HepG2 (cell line): ENCODE results near the gene HBE1. TPM values are rescaled to one million over a fixed set of nuclear protein-coding genes. Genes with fewer than 3 reads are reported as not detected.

ENCODE experiments used
- ATAC-seq: fragments of 200-7000 bp; cut with Tn5 transposase; 3 replicates; pipeline ENCODE4 v1.9.1; 2020; ENCODE audit warnings: mild to moderate bottlenecking, moderate library complexity
- BruUV-seq: library from RNA; stranded (reverse); fragments of 400-500 nt; replicated peaks from 2 replicates; lab custom pipeline; 2021; lab: Mats Ljungman, UMichigan
- CTCF ChIA-PET: fragments of 300-600 bp; formaldehyde crosslinking; extraction: SDS; loops from one replicate; lab custom pipeline; 2021; ENCODE audit warnings: low total read pairs, inconsistent platforms, low intra/inter-chr PET ratio; lab: Yijun Ruan, JAX
- POLR2A ChIA-PET: fragments of 350-600 bp; sonication (Branson Sonifier 250); formaldehyde crosslinking; loops from one replicate; lab custom pipeline; 2020; ENCODE audit warnings: antibody characterized with exemption, inconsistent platforms; lab: Yijun Ruan, JAX
- DNase-seq: peaks from one replicate; pipeline ENCODE4 v3.0.0-alpha.2; 2015; ENCODE audit warnings: low spot score
- FAIRE-seq: peaks from 3 replicates; lab custom pipeline; 2011; peaks lifted over from hg19 to GRCh38; lab: Jason Lieb, UNC
- H2AFZ ChIP-seq: one replicate; pipeline ENCODE4 v1.6.1; 2011; ENCODE audit warnings: low read length, inconsistent platforms
- H3K27ac ChIP-seq: fragments of 300-600 bp; 3 replicates; pipeline ENCODE4 v1.8.0; 2011; ENCODE audit warnings: mixed run types, mild to moderate bottlenecking, mixed read lengths, low read length, inconsistent platforms; ENCODE audit not compliant: insufficient read depth; ENCODE audit errors: extremely low read length
- H3K27me3 ChIP-seq, 2 experiments: fragments of 200-600 bp in 1 of 2; 2 replicates in 1 of 2; 3 replicates in 1 of 2; pipeline versions ENCODE4 v1.6.0 to v1.8.0; 2011; ENCODE audit warnings: low read length in 2 of 2, mild to moderate bottlenecking in 2 of 2, moderate library complexity in 2 of 2, inconsistent platforms in 1 of 2; ENCODE audit not compliant: insufficient read depth in 2 of 2, control insufficient read depth in 1 of 2
- H3K36me3 ChIP-seq, 2 experiments: fragments of 200-600 bp in 1 of 2; replicated peaks in 1 of 2; 2 replicates in 1 of 2; 3 replicates in 1 of 2; pipeline versions ENCODE4 v1.5.1 to v1.8.0; 2011; ENCODE audit warnings: low read length in 2 of 2, inconsistent platforms in 1 of 2; ENCODE audit not compliant: insufficient read depth in 2 of 2, control insufficient read depth in 1 of 2
- H3K4me1 ChIP-seq: 2 replicates; pipeline ENCODE4 v1.5.1; 2012; ENCODE audit warnings: low read length, inconsistent platforms; ENCODE audit not compliant: insufficient read depth
- H3K4me2 ChIP-seq: 2 replicates; pipeline ENCODE4 v1.6.0; 2011; ENCODE audit warnings: low read depth, low read length, inconsistent platforms
- H3K4me3 ChIP-seq, 3 experiments: fragments of 200-600 bp in 1 of 3; sonication (generic), shearing (Covaris generic) in 1 of 3; replicated peaks in 1 of 3; 2 replicates each; pipeline ENCODE4 v1.5.1; 2011 to 2016; ENCODE audit warnings: low read length in 3 of 3, inconsistent platforms in 2 of 3, low read depth in 2 of 3, mild to moderate bottlenecking in 2 of 3, control low read depth in 1 of 3, mixed read lengths in 1 of 3; ENCODE audit not compliant: insufficient read depth in 1 of 3
- H3K79me2 ChIP-seq: one replicate; pipeline ENCODE4 v1.6.1; 2011; ENCODE audit warnings: low read length, inconsistent platforms; ENCODE audit not compliant: insufficient read depth
- H3K9ac ChIP-seq: 2 replicates; pipeline ENCODE4 v1.6.0; 2011; ENCODE audit warnings: mild to moderate bottlenecking, low read depth, low read length, inconsistent platforms; ENCODE audit not compliant: insufficient read depth
- H3K9me3 ChIP-seq: 2 replicates; pipeline ENCODE4 v1.5.1; 2012; ENCODE audit warnings: mild to moderate bottlenecking, low read length
- H4K20me1 ChIP-seq: 2 replicates; pipeline ENCODE4 v1.6.0; 2011; ENCODE audit warnings: inconsistent platforms, mild to moderate bottlenecking, low read length, moderate library complexity; ENCODE audit not compliant: insufficient read depth
- CHCHD3 ChIP-seq: sonication (generic); formaldehyde crosslinking; IDR thresholded peaks from 2 replicates; pipeline ENCODE4 v1.8.0; 2022; ENCODE audit warnings: mild to moderate bottlenecking, missing genetic modification reagents, moderate library complexity
- CREB1 ChIP-seq, 2 experiments: fragments of 450-650 bp in 1 of 2; IDR thresholded peaks; 2 replicates each; pipeline ENCODE4 v1.6.1; 2016 to 2017; ENCODE audit warnings: control low read depth in 1 of 2, mild to moderate bottlenecking in 1 of 2, missing compliant biosample characterization in 1 of 2, missing genetic modification characterization in 1 of 2
- DNMT3B ChIP-seq: conservative IDR thresholded peaks from 2 replicates; pipeline ENCODE4 v1.6.1; 2016; ENCODE audit warnings: missing biosample characterization, control low read depth
- FOXA3 ChIP-seq: IDR thresholded peaks from 2 replicates; pipeline ENCODE4 v1.6.1; 2016; ENCODE audit warnings: missing genetic modification reagents, missing compliant biosample characterization
- FOXP1 ChIP-seq, 2 experiments: fragments of 450-650 bp in 1 of 2; IDR thresholded peaks; 2 replicates each; pipeline ENCODE4 v1.6.1; 2017 to 2018; ENCODE audit warnings: antibody characterized with exemption in 1 of 2
- GTF2F1 ChIP-seq: fragments of 150-350 bp; IDR thresholded peaks from 2 replicates; pipeline ENCODE4 v1.6.1; 2014; ENCODE audit warnings: low read length
- HES4 ChIP-seq: sonication (generic); formaldehyde crosslinking; IDR thresholded peaks from 2 replicates; pipeline ENCODE4 v1.9.0; 2021; ENCODE audit warnings: mild to moderate bottlenecking, missing genetic modification reagents, borderline replicate concordance
- HMG20A ChIP-seq: IDR thresholded peaks from 2 replicates; pipeline ENCODE4 v1.6.1; 2016; ENCODE audit warnings: borderline replicate concordance
- HOXA7 ChIP-seq: sonication (generic); formaldehyde crosslinking; IDR thresholded peaks from 2 replicates; pipeline ENCODE4 v1.8.1; 2022; ENCODE audit warnings: mild to moderate bottlenecking, missing genetic modification reagents, moderate library complexity
- MBNL3 ChIP-seq: fragments of 250-450 bp; sonication (Bioruptor Pico); conservative IDR thresholded peaks from 2 replicates; pipeline ENCODE4 v1.8.0; 2022; ENCODE audit warnings: mild to moderate bottlenecking, inconsistent platforms
- PHF21A ChIP-seq: sonication (generic); formaldehyde crosslinking; IDR thresholded peaks from 2 replicates; pipeline ENCODE4 v1.5.0; 2020; ENCODE audit warnings: mild to moderate bottlenecking, missing genetic modification reagents
- PHF5A ChIP-seq: IDR thresholded peaks from one replicate; pipeline ENCODE4 v1.6.1; 2018; ENCODE audit warnings: low read depth, missing genetic modification reagents; ENCODE audit not compliant: unreplicated experiment
- RFX5 ChIP-seq: IDR thresholded peaks from 2 replicates; pipeline ENCODE4 v1.6.1; 2011; ENCODE audit warnings: low read depth, low read length, improper control_type of control experiment
- TGIF2 ChIP-seq: IDR thresholded peaks from 2 replicates; pipeline ENCODE4 v1.6.1; 2016; ENCODE audit warnings: control low read depth, missing compliant biosample characterization
- ZHX1 ChIP-seq: sonication (generic); formaldehyde crosslinking; IDR thresholded peaks from 2 replicates; pipeline ENCODE4 v1.8.1; 2022; ENCODE audit warnings: low read depth, mild to moderate bottlenecking, missing genetic modification reagents
- ZNF124 ChIP-seq: sonication (generic); formaldehyde crosslinking; IDR thresholded peaks from 2 replicates; pipeline ENCODE4 v1.4.0; 2020; ENCODE audit warnings: missing genetic modification reagents
- WGBS: methylation state at CpG from one replicate; pipeline ENCODE4 v1.1.6; 2017; ENCODE audit warnings: low lambda C conversion rate; 5-methylcytosine and 5-hydroxymethylcytosine counted together
- in situ Hi-C: cut with HindIII; loops from 2 replicates; pipeline ENCODE4 v1.10.0; 2017; ENCODE audit warnings: low pct_unique_long_range_greater_than_20kb; ENCODE audit not compliant: extremely low pct_ligation_motif_present
- intact Hi-C: fragments of 100-400 bp; cut with micrococcal nuclease; formaldehyde crosslinking; loops from one replicate; pipeline ENCODE4 v1.10.0; 2022; ENCODE audit not compliant: unreplicated experiment
- polyA plus RNA-seq, 8 experiments: library from polyadenylated mRNA; depleted of rRNA in 3 of 8; stranded (reverse) in 7 of 8; unstranded in 1 of 8; fragments of >200 nt; fragmentation: Illumina TruSeq in 4 of 8; extraction: Trizol in 4 of 8; gene quantifications; 2 replicates each; pipeline versions ENCODE4 v1.2.1 to v1.2.3, GENCODE V29; 2011 to 2016; ENCODE audit warnings: low read depth in 4 of 8, missing spikeins in 1 of 8, mixed read lengths in 1 of 8; ENCODE audit not compliant: insufficient read depth in 1 of 8
- total RNA-seq, 5 experiments: library from RNA; depleted of rRNA; stranded (reverse); fragments of >200 nt; fragmentation: Illumina TruSeq; extraction: Trizol; gene quantifications; 2 replicates each; pipeline ENCODE4 v1.2.3, GENCODE V29; 2016; ENCODE audit warnings: low read depth in 1 of 5
- TF ChIP-seq, protein P1 (sequence below): sonication (generic); formaldehyde crosslinking; IDR thresholded peaks from 2 replicates; pipeline ENCODE4 v1.5.1; 2020; ENCODE audit warnings: missing genetic modification reagents, mild to moderate bottlenecking, borderline replicate concordance
- TF ChIP-seq, protein P2 (sequence below): sonication (generic); formaldehyde crosslinking; IDR thresholded peaks from 2 replicates; pipeline ENCODE4 v1.5.1; 2020; ENCODE audit warnings: mild to moderate bottlenecking, missing genetic modification reagents, moderate library complexity

Gene HBE1
- total and polyA plus RNA-seq, 2 of the 13 experiments (the other 11 are each of a cell fraction or from before 2014, with no cell fraction given), result 0.24 to 0.35 TPM

- TF ChIP-seq, protein P1, sequence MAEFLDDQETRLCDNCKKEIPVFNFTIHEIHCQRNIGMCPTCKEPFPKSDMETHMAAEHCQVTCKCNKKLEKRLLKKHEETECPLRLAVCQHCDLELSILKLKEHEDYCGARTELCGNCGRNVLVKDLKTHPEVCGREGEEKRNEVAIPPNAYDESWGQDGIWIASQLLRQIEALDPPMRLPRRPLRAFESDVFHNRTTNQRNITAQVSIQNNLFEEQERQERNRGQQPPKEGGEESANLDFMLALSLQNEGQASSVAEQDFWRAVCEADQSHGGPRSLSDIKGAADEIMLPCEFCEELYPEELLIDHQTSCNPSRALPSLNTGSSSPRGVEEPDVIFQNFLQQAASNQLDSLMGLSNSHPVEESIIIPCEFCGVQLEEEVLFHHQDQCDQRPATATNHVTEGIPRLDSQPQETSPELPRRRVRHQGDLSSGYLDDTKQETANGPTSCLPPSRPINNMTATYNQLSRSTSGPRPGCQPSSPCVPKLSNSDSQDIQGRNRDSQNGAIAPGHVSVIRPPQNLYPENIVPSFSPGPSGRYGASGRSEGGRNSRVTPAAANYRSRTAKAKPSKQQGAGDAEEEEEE, result no peak
- no peak for TF ChIP-seq TGIF2
- TF ChIP-seq, all 625 proteins: peak for 0
Measured at GRCh38 chr11:5284637-5285036, 14.9 kb upstream of the HBE1 start (continued).

DNA sequence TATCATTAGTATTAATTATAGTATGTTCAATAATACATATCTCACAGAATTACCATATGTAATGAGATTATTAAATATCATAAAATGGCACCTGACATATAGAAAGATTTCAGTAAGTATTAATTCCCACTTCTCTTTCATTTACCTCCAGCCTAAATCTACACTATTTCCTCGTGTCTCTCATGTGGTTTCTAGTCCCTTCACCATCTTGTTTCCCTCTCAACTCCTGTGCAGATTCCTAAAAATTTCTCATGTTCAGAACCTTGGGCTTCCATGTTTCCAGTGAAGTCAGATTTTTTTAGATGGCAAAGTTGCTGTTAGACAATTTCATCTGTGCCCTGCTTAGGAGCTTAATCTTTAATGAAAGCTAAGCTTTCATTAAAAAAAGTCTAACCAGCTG lies 14.1 kb upstream of the HBE1 start:
- no peak for TF ChIP-seq CHCHD3 (CRISPR knock-in tag)
- no peak for TF ChIP-seq RFX5
- TF ChIP-seq DNMT3B (CRISPR knock-in tag), result no peak
- no peak for TF ChIP-seq MBNL3
- no peak for TF ChIP-seq HOXA7
- no peak for TF ChIP-seq ZNF124
- TF ChIP-seq ZHX1 (CRISPR knock-in tag), result no peak
- no peak for TF ChIP-seq FOXP1 (IDR thresholded peaks at IDR 0.05)
- no peak for TF ChIP-seq FOXP1 (CRISPR knock-in tag; IDR thresholded peaks at IDR 0.05)
- no peak for TF ChIP-seq HES4
- no peak for TF ChIP-seq FOXA3
- no peak for TF ChIP-seq PHF5A (CRISPR knock-in tag)
- no peak for TF ChIP-seq GTF2F1
- TF ChIP-seq CREB1 (IDR thresholded peaks at IDR 0.05), result no peak
- TF ChIP-seq CREB1 (CRISPR knock-in tag; IDR thresholded peaks at IDR 0.05), result no peak
- TF ChIP-seq, protein P2, sequence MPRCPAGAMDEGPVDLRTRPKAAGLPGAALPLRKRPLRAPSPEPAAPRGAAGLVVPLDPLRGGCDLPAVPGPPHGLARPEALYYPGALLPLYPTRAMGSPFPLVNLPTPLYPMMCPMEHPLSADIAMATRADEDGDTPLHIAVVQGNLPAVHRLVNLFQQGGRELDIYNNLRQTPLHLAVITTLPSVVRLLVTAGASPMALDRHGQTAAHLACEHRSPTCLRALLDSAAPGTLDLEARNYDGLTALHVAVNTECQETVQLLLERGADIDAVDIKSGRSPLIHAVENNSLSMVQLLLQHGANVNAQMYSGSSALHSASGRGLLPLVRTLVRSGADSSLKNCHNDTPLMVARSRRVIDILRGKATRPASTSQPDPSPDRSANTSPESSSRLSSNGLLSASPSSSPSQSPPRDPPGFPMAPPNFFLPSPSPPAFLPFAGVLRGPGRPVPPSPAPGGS (CRISPR knock-in tag), result no peak
- no peak for TF ChIP-seq HMG20A (CRISPR knock-in tag)
- no peak for TF ChIP-seq PHF21A
- Histone ChIP-seq H3K4me3 (no peak overlapping the region), H3K27me3 (no peaks in the 10 kb centered on the region), H2AFZ (no peak overlapping the region), H3K79me2 (no peaks in the 10 kb centered on the region), H3K27ac (no peak overlapping the region), H3K9me3 (no peaks in the 10 kb centered on the region), H3K9ac (no peak overlapping the region), H3K4me1 (no peaks in the 10 kb centered on the region), H3K36me3 (no peaks in the 10 kb centered on the region), H3K4me2 (no peak overlapping the region), H4K20me1 (no peaks in the 10 kb centered on the region)
- ATAC-seq, result no peak
- ChIA-PET POLR2A (no interaction called here), CTCF (no interaction called here)
- no TSS peak for BruUV-seq
- FAIRE-seq, result no peak
- no peak for DNase-seq
- WGBS, result 0% methylated on average over 1 of the region's 1 CpG
- intact Hi-C loops, result no loop called here
- in situ Hi-C loops, result no loop called here
